ENCODE data around the gene PSMG3. TPM values are rescaled to one million over a fixed set of nuclear protein-coding genes. Genes with fewer than 3 reads are reported as not detected.
A peak's percentile ranks its signal among the peaks of the same experiment; 100 is the strongest.

Gene PSMG3
- polyA plus RNA-seq, 3 donors: 33.3 to 37.6 (median 37.2) TPM

- no peak for DNase-seq (ENCODE audit: low read depth in 3 of 3, low spot score in 2 of 3)
Measured at GRCh38 chr7:1546909-1547776, 22.7 kb downstream of the PSMG3 start.

GRCh38 chr7:1546274-1546908 lies 23.4 kb downstream of the PSMG3 start:
- DNase-seq (ENCODE audit: low read depth in 3 of 3, low spot score in 2 of 3): no peak

- DNase-seq (ENCODE audit: low read depth in 3 of 3, low spot score in 2 of 3): no peak
Measured at GRCh38 chr7:1545417-1546246, 24.2 kb downstream of the PSMG3 start.

GRCh38 chr7:1544896-1545416 lies 24.9 kb downstream of the PSMG3 start:
- DNase-seq (ENCODE audit: low read depth in 3 of 3, low spot score in 2 of 3): no peak

GRCh38 chr7:1544178-1544895 lies 25.5 kb downstream of the PSMG3 start:
- DNase-seq (ENCODE audit: low read depth in 3 of 3, low spot score in 2 of 3): no peak

GRCh38 chr7:1543826-1544177 lies 26.0 kb downstream of the PSMG3 start:
- no peak for DNase-seq (ENCODE audit: low read depth in 3 of 3, low spot score in 2 of 3)

- DNase-seq (ENCODE audit: low read depth in 3 of 3, low spot score in 2 of 3): no peak
Measured at GRCh38 chr7:1542841-1543747, 26.7 kb downstream of the PSMG3 start.

GRCh38 chr7:1542329-1542728 lies 27.5 kb downstream of the PSMG3 start:
- no peak for DNase-seq (ENCODE audit: low read depth in 3 of 3, low spot score in 2 of 3)

GRCh38 chr7:1541431-1542162 lies 28.2 kb downstream of the PSMG3 start:
- DNase-seq (ENCODE audit: low read depth in 3 of 3, low spot score in 2 of 3): no peak

- no peak for DNase-seq (ENCODE audit: low read depth in 3 of 3, low spot score in 2 of 3)
Measured at GRCh38 chr7:1540776-1541271, 29.0 kb downstream of the PSMG3 start.

- no peak for DNase-seq (ENCODE audit: low read depth in 3 of 3, low spot score in 2 of 3)
Measured at GRCh38 chr7:1539882-1540775, 29.7 kb downstream of the PSMG3 start.

- no peak for DNase-seq (ENCODE audit: low read depth in 3 of 3, low spot score in 2 of 3)
Measured at GRCh38 chr7:1539181-1539881, 30.5 kb downstream of the PSMG3 start.

- DNase-seq (ENCODE audit: low read depth in 3 of 3, low spot score in 2 of 3): no peak
Measured at GRCh38 chr7:1538544-1539180, 31.2 kb downstream of the PSMG3 start.

GRCh38 chr7:1537535-1538412 lies 32.1 kb downstream of the PSMG3 start:
- peak; percentile 76 to 90 (median 88) for DNase-seq (ENCODE audit: low read depth in 3 of 3, low spot score in 2 of 3)

- peak; percentile 73 to 86 (median 84) for DNase-seq (ENCODE audit: low read depth in 3 of 3, low spot score in 2 of 3)
Measured at GRCh38 chr7:1536743-1537534, 32.9 kb downstream of the PSMG3 start.

Measured in right renal cortex interstitium (tissue), 3 donors.